Activated CD4-positive, CD25-positive, alpha-beta regulatory T cell (primary cell): ENCODE results near the gene COL27A1.

ENCODE experiments used
- DNase-seq, 4 experiments: peaks; one replicate each; lab custom pipeline; 2025; lab: John Stamatoyannopoulos, UW

COL27A1 gene

GRCh38 chr9:114155263-114155994 is at the start of gene COL27A1:
COL27A1 (plus strand) TSS chr9:114155537; CDS start chr9:114155951, 414 bp downstream.
- peak; percentile 35 to 67 (median 55) for DNase-seq

DNA sequence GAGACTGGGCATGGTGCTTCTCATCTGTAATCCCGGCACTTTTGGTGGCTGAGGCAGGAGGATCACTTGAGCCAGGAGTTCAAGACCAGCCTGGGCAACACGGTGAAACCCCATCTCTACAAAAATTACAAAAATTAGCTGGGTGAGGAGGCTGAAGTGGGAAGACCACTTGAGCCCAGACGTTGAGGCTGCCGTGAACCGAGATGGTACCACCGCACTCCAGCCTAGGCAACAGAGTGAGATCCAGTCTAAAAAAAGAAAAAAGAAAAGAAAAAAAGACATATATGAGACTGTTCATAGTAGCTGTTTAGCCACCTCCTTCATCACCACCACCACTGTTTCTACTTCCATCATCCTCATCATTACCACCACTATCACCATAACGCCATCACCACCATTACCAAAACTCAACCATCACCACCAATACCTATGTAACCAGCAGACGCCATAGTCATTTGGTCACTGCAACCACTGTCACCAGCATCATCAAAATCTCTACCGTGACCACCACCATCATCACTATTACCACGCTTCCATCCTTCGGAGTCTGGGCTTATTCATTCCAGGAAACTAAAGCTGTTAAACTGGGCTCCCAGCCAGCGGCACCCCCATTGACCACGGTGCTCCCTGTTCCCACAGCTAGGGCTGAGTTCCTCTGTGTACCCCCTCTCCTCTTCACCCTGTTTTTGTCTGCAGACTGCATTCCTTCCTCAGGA is 47.9 kb upstream of the COL27A1 start:
- DNase-seq = no peak

- peak in 1 of 4 experiments; percentile 32 for DNase-seq
These were observed 47.1 kb upstream of the COL27A1 start for GRCh38 chr9:114108016-114108833.

- no peak for DNase-seq
These were observed 46.2 kb upstream of the COL27A1 start for GRCh38 chr9:114109124-114109523.

DNA sequence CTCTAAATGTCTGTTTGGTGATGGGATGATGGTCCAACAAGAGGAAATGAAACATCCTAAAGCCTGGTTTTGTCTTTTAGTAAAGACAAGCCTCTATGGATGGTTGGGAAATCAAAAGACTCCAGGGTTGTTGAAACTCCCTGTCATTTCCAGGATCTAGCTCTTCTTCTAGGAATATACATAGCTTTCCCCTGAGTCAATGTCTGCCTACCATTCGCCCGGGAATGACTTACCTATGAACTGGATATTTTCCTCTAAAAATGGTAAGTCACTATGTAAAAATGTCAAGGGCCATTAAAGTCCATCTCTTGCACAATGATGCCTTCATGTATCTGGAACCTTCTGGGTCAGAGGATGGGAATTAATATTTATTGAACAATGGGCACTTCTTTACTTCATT is 45.2 kb upstream of the COL27A1 start:
- no peak for DNase-seq

DNA sequence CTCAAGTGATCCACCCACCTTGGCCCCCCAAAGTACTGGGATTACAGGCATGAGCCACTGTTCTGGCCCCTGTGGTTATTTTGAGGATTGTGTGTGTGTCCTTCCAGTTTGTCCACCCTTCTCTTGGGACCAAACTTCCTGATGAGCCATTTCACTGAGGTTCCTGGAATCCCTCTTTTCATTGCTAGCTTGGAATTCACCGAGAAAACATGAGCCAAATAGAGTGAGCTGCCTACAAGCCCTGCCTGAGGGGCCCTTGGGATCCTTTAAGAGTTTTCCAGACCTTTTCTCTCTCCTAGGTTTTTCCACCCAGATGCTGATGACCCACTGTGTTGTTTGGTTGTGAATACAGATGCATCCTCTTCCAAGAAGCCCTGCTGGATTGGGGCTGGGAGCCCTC is 43.0 kb upstream of the COL27A1 start:
- DNase-seq = no peak

DNA sequence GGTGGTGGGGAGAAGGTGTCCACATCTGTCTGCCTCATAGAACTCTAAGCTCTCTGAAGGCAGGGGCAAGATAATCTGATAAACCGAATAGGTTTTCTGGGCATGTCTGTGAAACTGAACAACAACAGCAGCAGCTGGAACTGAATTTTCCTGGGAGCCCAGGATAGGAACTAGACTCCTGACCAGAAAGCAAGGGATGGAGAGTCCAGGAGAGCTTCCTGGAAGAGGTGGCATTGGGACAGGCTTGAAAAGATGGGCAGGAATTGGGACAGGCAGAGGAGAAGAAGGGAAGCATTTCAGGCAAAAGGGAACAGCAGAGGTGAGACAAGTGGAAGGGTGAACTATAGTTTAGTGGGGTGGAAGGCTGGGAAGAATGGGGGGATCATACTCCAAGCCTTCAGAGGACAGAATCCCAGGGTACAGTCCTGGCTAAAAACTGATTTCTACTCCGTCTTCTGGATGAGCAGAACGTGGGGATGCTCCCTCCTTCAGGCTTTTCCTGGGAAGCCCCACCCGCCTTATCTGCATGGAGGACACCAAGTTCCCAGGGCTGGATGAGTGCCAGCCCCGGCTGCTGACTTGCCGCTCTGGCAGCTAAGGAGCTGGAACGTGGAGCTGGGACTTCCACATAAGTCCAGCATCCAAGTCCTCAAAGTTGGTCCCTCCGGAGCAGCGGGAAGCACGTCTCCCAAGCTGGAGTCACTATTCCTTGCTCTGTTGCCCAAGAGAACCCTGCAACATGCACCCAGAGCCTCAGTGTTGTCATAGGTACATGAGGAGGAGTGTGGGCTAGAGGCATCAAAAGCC is 42.4 kb upstream of the COL27A1 start:
- no peak for DNase-seq

DNA sequence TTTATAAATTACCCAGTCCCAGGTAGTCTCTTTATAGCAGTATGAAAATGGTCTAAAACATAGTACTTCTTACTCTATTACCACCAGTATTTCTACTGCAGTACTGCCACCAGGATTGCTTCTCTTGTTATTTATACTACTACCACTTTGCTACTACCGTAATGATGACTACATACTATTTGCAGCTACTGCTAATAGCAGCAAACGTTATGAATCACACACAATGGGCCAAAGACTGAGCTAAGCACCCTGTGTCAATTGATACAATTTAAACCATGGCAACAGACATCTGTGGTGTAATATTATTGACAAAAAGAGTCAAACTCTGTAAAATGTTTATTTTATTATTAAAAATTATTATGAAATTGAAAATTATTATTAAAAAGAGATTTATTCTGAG is 41.0 kb upstream of the COL27A1 start:
- DNase-seq = no peak

GRCh38 chr9:114115654-114116125 is 39.6 kb upstream of the COL27A1 start:
- no peak for DNase-seq

- DNase-seq = no peak
These were observed 39.1 kb upstream of the COL27A1 start for GRCh38 chr9:114116126-114116747.

DNA sequence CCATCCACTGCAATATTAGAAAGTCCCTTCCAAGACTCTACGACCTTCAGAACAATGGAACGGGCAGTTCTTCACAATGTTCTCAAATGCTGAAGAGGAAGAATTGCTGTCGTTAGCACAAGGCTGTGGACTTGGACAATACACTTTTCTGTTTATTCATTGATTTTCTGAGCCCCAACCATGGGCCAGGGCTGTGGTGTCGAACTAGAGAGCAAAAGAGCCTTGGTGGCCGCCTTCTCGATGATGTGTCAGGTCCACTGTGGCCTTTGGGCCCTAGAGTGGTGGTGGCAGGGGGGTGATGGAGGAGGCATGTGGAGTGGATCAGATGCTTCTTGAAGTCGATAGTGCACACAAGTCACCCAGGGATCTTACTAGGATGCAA is 37.7 kb upstream of the COL27A1 start:
- DNase-seq = no peak

DNA sequence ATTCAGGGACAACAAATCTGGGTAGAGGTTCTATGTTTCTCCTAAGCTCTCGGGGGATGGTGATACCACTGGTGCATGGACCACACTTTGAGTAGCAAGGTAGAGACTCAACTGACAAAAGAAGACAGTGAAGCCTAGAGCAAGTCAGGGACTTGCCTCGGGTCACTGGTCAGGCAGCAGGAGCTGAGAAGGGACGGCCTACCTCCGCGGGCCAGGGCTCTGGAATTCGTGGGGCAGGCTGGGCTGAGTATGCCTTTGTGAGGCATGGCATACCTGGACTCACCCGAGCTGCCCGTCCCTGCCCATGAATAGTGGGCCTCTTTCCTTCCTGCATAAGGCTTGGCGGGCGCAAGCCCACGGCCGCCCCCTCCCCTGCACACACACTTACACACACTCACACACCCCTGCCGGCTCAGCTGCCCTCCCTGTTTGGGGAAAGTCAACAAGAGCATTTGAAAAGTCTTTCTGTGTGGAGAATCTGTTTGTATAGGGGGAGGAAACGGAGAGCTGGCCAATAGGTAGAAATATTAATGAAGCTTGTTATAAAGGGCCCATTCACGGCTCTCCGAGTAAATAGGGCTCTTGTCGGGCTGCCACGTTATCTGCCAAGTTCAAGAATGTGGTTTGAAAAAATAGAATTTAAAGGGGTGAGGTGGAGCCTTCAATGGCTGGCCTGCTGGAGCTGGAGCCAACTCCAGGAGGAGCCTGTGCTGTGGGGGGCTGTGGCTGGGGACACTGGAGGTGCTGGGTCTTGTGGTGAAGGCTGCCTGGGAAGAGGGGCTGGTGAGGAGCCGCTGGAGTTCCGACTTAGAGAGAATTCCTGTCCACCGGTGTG is 37.1 kb upstream of the COL27A1 start:
- DNase-seq = no peak

GRCh38 chr9:114119242-114120191 is 35.8 kb upstream of the COL27A1 start:
- no peak for DNase-seq

- no peak for DNase-seq
These were observed 34.9 kb upstream of the COL27A1 start for GRCh38 chr9:114120192-114121014.

DNA sequence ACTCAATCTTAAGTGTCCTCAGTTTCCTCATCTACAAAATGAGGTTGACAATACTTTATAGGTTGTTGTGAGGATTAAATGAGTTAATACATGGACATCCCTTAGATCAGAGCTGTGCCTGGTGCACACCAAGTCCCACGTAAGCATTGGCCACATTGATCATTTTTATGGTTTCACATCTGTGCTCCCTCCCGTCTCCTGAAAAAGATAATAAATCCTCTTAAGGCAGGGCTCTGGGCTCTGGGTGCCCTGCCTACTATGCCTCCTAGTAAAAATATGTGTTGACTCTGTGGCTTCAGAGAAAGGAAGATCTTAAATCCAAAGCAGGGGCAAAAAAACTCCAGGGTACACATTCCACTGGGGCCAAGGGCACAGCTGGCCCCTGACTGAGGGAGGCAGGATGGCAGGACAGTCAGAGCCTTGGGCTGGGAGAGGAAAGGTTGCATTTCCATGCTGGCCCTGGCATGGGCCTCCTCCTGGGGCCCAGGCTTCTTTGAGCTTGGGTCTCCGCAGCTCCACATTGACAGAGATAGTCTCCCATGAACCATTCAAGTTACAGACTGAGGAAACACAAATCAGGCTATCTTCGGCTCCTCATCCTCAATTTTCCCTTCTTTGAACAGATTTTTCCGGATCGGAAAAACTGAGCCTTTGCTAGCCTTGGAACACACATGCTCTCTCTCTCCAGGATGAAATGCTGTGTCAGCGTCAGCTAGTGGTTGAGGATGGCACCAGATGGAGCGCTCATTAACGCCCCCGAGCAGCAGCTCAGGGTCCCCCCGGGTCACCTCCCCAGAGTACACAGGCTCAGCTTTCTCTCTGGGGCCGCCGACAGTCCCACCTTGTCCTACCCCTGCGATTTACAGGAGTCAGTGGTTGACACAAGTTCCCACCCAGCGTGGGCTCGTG is 33.9 kb upstream of the COL27A1 start:
- DNase-seq = no peak

GRCh38 chr9:114122136-114123027 is 33.0 kb upstream of the COL27A1 start:
- no peak for DNase-seq
